HepG2 (cell line): Measurements from ENCODE around the gene CACNA1C.

Experiments
- CAMTA2 ChIP-seq: sonication (generic); formaldehyde crosslinking; IDR thresholded peaks from 2 replicates; pipeline ENCODE4 v1.4.0; 2020; ENCODE audit warnings: mild to moderate bottlenecking, missing genetic modification reagents, borderline replicate concordance
- SIX1 ChIP-seq: sonication (generic); formaldehyde crosslinking; IDR thresholded peaks from 2 replicates; pipeline ENCODE4 v1.4.0; 2020; ENCODE audit warnings: missing genetic modification reagents, borderline replicate concordance
- TBL1XR1 ChIP-seq: fragments of 150-350 bp; IDR thresholded peaks from 2 replicates; pipeline ENCODE4 v1.6.1; 2014; ENCODE audit warnings: borderline replicate concordance, low read length; ENCODE audit not compliant: partially characterized antibody
- ZNF619 ChIP-seq: sonication (generic); formaldehyde crosslinking; IDR thresholded peaks from 2 replicates; pipeline ENCODE4 v1.4.0; 2020; ENCODE audit warnings: mild to moderate bottlenecking, missing genetic modification reagents
- TF ChIP-seq, protein P1 (sequence below): sonication (generic); formaldehyde crosslinking; IDR thresholded peaks from 2 replicates; pipeline ENCODE4 v1.5.0; 2020; ENCODE audit warnings: mild to moderate bottlenecking, missing genetic modification reagents, moderate library complexity
- TF ChIP-seq, protein P2 (sequence below): sonication (generic); formaldehyde crosslinking; IDR thresholded peaks from 2 replicates; pipeline ENCODE4 v1.5.1; 2020; ENCODE audit warnings: mild to moderate bottlenecking, missing genetic modification reagents, borderline replicate concordance

DNA sequence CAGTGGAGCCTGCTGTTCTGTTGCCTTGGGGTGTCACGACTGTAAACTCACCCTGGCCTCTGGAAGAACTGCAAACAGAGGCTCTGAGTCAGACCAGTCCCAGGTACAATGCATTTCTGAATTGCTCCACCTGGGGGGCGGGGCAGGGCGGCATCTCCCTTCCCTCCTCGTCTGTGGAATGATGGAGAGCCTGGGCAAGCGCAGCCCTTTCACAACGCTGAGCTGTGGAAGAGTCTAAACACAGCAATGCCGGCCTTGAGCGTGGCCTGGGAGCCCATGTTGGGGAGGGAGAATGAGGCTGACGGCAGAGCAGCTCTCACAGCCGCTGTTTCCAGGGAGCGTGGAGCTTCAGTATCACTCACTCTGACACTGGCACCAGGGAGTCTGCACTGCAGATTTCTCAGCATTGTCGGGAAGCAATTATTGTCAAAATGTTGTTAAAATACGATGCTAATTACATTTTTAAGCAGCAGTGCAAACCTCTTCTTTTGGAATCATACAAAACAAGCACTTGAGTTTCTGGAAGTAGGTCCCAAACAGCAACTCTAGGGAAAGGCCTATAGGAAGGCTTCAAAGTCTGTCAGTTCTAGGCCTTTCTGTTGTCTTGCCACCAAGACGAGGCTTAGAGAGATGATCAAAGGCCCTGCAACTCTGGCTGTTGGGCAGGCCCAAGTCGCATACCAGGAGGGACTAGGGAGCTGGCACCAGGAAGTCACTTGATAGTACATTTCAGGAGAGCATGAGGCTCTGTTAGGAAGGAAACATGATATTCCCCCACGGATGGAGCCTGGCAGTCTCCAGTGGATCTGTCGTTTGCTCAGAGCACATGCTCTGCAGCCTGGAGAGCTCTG is 498.0 kb downstream of the CACNA1C start:
- TF ChIP-seq CAMTA2 (CRISPR knock-in tag) = no peak
- no peak for TF ChIP-seq SIX1 (CRISPR knock-in tag)
- no peak for TF ChIP-seq ZNF619
- no peak for TF ChIP-seq TBL1XR1
- TF ChIP-seq, protein P1, sequence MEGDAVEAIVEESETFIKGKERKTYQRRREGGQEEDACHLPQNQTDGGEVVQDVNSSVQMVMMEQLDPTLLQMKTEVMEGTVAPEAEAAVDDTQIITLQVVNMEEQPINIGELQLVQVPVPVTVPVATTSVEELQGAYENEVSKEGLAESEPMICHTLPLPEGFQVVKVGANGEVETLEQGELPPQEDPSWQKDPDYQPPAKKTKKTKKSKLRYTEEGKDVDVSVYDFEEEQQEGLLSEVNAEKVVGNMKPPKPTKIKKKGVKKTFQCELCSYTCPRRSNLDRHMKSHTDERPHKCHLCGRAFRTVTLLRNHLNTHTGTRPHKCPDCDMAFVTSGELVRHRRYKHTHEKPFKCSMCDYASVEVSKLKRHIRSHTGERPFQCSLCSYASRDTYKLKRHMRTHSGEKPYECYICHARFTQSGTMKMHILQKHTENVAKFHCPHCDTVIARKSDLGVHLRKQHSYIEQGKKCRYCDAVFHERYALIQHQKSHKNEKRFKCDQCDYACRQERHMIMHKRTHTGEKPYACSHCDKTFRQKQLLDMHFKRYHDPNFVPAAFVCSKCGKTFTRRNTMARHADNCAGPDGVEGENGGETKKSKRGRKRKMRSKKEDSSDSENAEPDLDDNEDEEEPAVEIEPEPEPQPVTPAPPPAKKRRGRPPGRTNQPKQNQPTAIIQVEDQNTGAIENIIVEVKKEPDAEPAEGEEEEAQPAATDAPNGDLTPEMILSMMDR (CRISPR knock-in tag) = no peak
- TF ChIP-seq, protein P2, sequence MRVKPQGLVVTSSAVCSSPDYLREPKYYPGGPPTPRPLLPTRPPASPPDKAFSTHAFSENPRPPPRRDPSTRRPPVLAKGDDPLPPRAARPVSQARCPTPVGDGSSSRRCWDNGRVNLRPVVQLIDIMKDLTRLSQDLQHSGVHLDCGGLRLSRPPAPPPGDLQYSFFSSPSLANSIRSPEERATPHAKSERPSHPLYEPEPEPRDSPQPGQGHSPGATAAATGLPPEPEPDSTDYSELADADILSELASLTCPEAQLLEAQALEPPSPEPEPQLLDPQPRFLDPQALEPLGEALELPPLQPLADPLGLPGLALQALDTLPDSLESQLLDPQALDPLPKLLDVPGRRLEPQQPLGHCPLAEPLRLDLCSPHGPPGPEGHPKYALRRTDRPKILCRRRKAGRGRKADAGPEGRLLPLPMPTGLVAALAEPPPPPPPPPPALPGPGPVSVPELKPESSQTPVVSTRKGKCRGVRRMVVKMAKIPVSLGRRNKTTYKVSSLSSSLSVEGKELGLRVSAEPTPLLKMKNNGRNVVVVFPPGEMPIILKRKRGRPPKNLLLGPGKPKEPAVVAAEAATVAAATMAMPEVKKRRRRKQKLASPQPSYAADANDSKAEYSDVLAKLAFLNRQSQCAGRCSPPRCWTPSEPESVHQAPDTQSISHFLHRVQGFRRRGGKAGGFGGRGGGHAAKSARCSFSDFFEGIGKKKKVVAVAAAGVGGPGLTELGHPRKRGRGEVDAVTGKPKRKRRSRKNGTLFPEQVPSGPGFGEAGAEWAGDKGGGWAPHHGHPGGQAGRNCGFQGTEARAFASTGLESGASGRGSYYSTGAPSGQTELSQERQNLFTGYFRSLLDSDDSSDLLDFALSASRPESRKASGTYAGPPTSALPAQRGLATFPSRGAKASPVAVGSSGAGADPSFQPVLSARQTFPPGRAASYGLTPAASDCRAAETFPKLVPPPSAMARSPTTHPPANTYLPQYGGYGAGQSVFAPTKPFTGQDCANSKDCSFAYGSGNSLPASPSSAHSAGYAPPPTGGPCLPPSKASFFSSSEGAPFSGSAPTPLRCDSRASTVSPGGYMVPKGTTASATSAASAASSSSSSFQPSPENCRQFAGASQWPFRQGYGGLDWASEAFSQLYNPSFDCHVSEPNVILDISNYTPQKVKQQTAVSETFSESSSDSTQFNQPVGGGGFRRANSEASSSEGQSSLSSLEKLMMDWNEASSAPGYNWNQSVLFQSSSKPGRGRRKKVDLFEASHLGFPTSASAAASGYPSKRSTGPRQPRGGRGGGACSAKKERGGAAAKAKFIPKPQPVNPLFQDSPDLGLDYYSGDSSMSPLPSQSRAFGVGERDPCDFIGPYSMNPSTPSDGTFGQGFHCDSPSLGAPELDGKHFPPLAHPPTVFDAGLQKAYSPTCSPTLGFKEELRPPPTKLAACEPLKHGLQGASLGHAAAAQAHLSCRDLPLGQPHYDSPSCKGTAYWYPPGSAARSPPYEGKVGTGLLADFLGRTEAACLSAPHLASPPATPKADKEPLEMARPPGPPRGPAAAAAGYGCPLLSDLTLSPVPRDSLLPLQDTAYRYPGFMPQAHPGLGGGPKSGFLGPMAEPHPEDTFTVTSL (CRISPR knock-in tag) = no peak
